ENCODE data around the gene ZNF48.

Gene ZNF48

DNA sequence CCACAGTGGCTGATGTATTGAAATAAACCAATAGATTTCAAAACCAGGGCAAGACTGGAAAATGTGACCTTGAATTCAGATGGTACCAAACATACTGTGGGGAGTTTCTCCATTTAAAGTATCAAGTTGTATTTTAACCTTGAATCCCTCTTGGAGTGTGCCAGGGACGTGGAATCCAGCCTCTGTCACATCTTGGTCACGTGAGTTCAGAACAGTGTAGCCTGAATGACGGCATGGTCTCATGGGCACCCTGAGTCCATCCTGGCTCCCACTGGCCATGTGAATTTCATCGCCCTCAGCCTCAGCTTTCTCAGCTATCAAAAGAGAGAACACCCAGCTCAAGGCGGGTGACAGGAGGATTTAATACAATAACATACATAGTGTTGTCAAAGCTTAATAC, 18.9 kb downstream of the ZNF48 start:
- no peak for TF ChIP-seq FOXP2 (optimal IDR thresholded peaks at IDR 0.05; ENCODE audit: borderline replicate concordance, extremely low read depth, extremely low read length, insufficient read depth)
- TF ChIP-seq TAF1 (IDR thresholded peaks at IDR 0.05; ENCODE audit: borderline replicate concordance, insufficient read depth, low read length), result no peak
- TF ChIP-seq SIN3A (IDR thresholded peaks at IDR 0.05; ENCODE audit: borderline replicate concordance, insufficient read depth, low read length), result no peak
- TF ChIP-seq, protein P1, sequence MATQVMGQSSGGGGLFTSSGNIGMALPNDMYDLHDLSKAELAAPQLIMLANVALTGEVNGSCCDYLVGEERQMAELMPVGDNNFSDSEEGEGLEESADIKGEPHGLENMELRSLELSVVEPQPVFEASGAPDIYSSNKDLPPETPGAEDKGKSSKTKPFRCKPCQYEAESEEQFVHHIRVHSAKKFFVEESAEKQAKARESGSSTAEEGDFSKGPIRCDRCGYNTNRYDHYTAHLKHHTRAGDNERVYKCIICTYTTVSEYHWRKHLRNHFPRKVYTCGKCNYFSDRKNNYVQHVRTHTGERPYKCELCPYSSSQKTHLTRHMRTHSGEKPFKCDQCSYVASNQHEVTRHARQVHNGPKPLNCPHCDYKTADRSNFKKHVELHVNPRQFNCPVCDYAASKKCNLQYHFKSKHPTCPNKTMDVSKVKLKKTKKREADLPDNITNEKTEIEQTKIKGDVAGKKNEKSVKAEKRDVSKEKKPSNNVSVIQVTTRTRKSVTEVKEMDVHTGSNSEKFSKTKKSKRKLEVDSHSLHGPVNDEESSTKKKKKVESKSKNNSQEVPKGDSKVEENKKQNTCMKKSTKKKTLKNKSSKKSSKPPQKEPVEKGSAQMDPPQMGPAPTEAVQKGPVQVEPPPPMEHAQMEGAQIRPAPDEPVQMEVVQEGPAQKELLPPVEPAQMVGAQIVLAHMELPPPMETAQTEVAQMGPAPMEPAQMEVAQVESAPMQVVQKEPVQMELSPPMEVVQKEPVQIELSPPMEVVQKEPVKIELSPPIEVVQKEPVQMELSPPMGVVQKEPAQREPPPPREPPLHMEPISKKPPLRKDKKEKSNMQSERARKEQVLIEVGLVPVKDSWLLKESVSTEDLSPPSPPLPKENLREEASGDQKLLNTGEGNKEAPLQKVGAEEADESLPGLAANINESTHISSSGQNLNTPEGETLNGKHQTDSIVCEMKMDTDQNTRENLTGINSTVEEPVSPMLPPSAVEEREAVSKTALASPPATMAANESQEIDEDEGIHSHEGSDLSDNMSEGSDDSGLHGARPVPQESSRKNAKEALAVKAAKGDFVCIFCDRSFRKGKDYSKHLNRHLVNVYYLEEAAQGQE (IDR thresholded peaks at IDR 0.05; ENCODE audit: insufficient read depth in 1 of 2, low read depth in 2 of 2, low read length in 2 of 2), result no peak
- TF ChIP-seq POLR2AphosphoS5 (IDR thresholded peaks at IDR 0.05; ENCODE audit: low read depth, low read length), result no peak

DNA sequence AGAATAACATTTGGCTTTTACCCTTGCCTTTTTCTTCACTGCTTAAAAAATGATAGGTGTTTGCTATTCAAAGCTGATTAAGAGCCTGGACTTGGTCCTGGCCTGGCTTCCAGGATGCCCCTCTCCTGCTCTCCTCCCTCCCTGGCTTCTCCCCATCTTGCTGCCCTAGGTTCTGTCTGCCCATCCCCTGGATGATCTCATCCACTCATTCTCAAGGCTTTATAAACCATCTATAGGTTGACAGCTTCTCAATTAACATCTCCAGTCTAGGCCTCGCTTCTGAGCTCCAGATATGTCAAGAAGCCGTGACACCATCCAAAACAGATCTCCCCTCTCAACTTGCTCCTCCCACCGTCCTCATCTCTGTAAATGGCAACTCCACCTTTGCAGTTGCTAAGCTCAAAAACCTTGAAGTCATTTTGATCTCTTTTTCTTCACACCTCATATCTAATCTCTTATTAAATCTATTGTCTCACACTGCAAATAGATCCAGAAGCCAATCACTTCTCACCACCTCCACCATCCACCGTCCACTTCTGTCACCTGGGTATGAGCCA, 20.9 kb downstream of the ZNF48 start:
- TF ChIP-seq FOXP2 (optimal IDR thresholded peaks at IDR 0.05; ENCODE audit: borderline replicate concordance, extremely low read depth, extremely low read length, insufficient read depth), result no peak
- no peak for TF ChIP-seq POLR2AphosphoS5 (IDR thresholded peaks at IDR 0.05; ENCODE audit: low read depth, low read length)
- TF ChIP-seq TAF1 (IDR thresholded peaks at IDR 0.05; ENCODE audit: borderline replicate concordance, insufficient read depth, low read length), result no peak
- TF ChIP-seq, protein P1 (IDR thresholded peaks at IDR 0.05; ENCODE audit: insufficient read depth in 1 of 2, low read depth in 2 of 2, low read length in 2 of 2), result no peak
- no peak for TF ChIP-seq SIN3A (IDR thresholded peaks at IDR 0.05; ENCODE audit: borderline replicate concordance, insufficient read depth, low read length)

DNA sequence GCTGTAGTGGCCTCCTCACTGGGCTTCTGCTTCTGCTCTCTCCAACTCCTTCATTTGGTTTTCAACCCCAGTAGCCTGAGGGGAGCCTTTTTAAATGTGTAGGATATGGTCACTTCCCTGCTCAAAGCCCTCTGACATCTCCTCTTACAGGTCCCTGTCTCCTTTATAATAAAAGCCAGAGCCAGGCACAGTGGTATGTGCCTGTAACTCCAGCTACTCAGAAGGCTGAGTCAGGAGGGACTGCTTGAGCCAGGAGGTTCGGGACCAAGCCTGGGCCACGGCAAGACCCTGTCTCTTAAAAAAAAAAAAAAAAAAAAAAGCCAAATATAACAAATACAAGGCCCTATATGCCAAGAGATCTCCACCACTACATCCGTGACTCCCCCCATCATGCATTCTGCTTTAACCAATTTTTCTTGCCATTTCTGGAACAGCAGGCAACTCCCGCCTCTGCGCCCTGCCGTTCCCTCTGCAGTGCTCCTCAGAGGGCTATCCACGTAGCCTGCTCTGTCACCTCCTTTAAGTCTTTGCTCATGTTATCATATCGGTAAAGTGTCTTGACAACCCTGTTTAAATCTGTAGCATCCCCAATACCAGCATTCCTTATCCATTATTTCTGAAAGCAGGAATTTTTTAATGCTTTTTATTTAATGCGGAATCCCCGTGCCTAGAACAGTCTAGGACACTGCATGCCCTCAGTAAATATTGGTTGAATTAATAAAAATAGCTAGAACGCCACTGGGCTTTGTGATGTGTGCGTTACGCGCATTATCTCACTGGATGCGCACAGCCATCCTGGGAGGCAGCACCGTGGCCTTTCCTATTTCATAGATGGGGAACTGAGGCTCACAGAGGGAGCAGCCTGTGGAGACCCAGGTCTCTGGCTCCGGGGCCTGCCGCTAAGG, 21.7 kb downstream of the ZNF48 start:
- TF ChIP-seq FOXP2 (optimal IDR thresholded peaks at IDR 0.05; ENCODE audit: borderline replicate concordance, extremely low read depth, extremely low read length, insufficient read depth), result no peak
- TF ChIP-seq TAF1 (IDR thresholded peaks at IDR 0.05; ENCODE audit: borderline replicate concordance, insufficient read depth, low read length), result no peak
- no peak for TF ChIP-seq SIN3A (IDR thresholded peaks at IDR 0.05; ENCODE audit: borderline replicate concordance, insufficient read depth, low read length)
- TF ChIP-seq, protein P1 (IDR thresholded peaks at IDR 0.05; ENCODE audit: insufficient read depth in 1 of 2, low read depth in 2 of 2, low read length in 2 of 2), result no peak
- TF ChIP-seq POLR2AphosphoS5 (IDR thresholded peaks at IDR 0.05; ENCODE audit: low read depth, low read length), result no peak

DNA sequence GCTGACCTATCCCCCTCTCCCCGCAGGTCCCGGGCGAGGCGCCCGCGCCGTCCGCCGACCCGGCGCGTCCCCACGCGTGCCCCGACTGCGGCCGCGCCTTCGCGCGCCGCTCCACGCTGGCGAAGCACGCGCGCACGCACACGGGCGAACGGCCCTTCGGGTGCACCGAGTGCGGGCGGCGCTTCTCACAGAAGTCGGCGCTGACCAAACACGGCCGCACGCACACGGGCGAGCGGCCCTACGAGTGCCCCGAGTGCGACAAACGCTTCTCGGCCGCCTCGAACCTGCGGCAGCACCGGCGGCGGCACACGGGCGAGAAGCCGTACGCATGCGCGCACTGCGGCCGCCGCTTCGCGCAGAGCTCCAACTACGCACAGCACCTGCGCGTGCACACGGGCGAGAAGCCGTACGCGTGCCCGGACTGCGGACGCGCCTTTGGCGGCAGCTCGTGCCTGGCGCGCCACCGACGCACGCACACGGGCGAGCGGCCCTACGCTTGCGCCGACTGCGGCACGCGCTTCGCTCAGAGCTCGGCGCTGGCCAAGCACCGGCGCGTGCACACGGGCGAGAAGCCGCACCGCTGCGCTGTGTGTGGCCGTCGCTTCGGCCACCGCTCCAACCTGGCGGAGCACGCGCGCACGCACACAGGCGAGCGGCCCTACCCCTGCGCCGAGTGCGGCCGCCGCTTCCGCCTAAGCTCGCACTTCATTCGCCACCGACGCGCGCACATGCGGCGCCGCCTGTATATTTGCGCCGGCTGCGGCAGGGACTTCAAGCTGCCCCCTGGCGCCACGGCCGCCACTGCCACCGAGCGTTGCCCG, 22.5 kb downstream of the ZNF48 start:
- no peak for TF ChIP-seq SIN3A (IDR thresholded peaks at IDR 0.05; ENCODE audit: borderline replicate concordance, insufficient read depth, low read length)
- no peak for TF ChIP-seq FOXP2 (optimal IDR thresholded peaks at IDR 0.05; ENCODE audit: borderline replicate concordance, extremely low read depth, extremely low read length, insufficient read depth)
- TF ChIP-seq POLR2AphosphoS5 (IDR thresholded peaks at IDR 0.05; ENCODE audit: low read depth, low read length), result no peak
- TF ChIP-seq TAF1 (IDR thresholded peaks at IDR 0.05; ENCODE audit: borderline replicate concordance, insufficient read depth, low read length), result no peak
- TF ChIP-seq, protein P1 (IDR thresholded peaks at IDR 0.05; ENCODE audit: insufficient read depth in 1 of 2, low read depth in 2 of 2, low read length in 2 of 2), result no peak

Measured in PFSK-1 (cell line).